Activated T-cell treated with anti-CD3 and anti-CD28 coated beads, Interleukin-2, amount 50 U/mL, for 72 hours (primary cell): ENCODE results near the gene GLRX3. TPM values are rescaled to one million over a fixed set of nuclear protein-coding genes. Genes with fewer than 3 reads are reported as not detected.

Experiments
- ATAC-seq, 2 donors: fragments of 150-1000 bp; cut with Tn5 transposase; replicated peaks in 1 of 2; 2 replicates each; pipeline ENCODE4 v1.10.0; 2021; ENCODE audit warnings: moderate library complexity in 2 of 2, mild to moderate bottlenecking in 1 of 2
- DNase-seq, 2 donors: peaks; one replicate each; pipeline ENCODE4 v3.0.0; 2021 to 2022; ENCODE audit warnings: mixed read lengths in 1 of 2
- H3K27ac Mint-ChIP-seq: one replicate; pipeline ENCODE4 v1.8.0; 2022; ENCODE audit warnings: mild to moderate bottlenecking, moderate library complexity, mixed read lengths
- H3K27me3 Mint-ChIP-seq: one replicate; pipeline ENCODE4 v1.8.0; 2022; ENCODE audit warnings: low read depth, mixed read lengths
- H3K36me3 Mint-ChIP-seq, 2 donors: one replicate each; pipeline ENCODE4 v1.8.0; 2022; ENCODE audit warnings: mixed read lengths in 2 of 2, mild to moderate bottlenecking in 1 of 2; ENCODE audit not compliant: insufficient read depth in 2 of 2
- H3K4me1 Mint-ChIP-seq: one replicate; pipeline ENCODE4 v1.8.0; 2022; ENCODE audit warnings: low read depth, mixed read lengths
- H3K4me3 Mint-ChIP-seq, 2 donors: one replicate each; pipeline ENCODE4 v1.8.0; 2022; ENCODE audit warnings: mild to moderate bottlenecking in 2 of 2, mixed read lengths in 2 of 2, moderate library complexity in 2 of 2
- H3K9me3 Mint-ChIP-seq, 2 donors: one replicate each; pipeline ENCODE4 v1.8.0; 2022; ENCODE audit warnings: mixed read lengths in 2 of 2
- total RNA-seq, 2 donors: library from RNA; stranded (reverse); gene quantifications; one replicate each; pipeline ENCODE4 v1.2.3, GENCODE V29; 2022

GLRX3 gene
- total RNA-seq, 2 donors from 2014 or later, result 58.5 to 69.3 TPM

DNA sequence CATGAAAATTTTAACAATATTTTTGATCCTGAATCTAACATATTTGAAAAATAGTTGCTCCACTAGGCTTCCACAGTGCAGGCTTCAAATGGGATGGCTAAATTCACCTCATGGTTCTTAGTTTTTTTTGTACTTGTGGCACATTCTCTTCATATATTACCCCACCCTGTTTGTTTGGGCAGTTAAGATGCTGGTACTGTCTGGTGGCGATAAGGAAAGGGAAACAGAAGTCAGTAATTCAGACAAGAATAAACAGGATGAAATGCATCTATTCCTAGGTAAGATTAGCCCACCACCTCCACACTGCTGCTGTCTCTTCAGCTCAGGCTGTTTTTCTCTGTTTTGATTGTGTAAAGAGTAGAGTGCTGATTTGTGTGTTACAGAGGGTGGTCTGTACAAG is 44.2 kb downstream of the GLRX3 start:
- DNase-seq, result no peak
- H3K27me3 Mint-ChIP-seq, result no peaks in the 10 kb centered on the region
- peak overlapping the region; percentile 50 for H3K27ac Mint-ChIP-seq
- H3K4me3 Mint-ChIP-seq, result no peak overlapping the region
- H3K4me1 Mint-ChIP-seq, result peaks cover 4% of the 10 kb centered on the region
- ATAC-seq, result no peak
- H3K9me3 Mint-ChIP-seq, result no peaks in the 10 kb centered on the region
- peaks cover 3 to 7% of the 10 kb centered on the region in 2 donors for H3K36me3 Mint-ChIP-seq

GRCh38 chr10:130181858-130182257 is 45.7 kb downstream of the GLRX3 start:
- no peak for DNase-seq
- no peaks in the 10 kb centered on the region for H3K9me3 Mint-ChIP-seq
- H3K36me3 Mint-ChIP-seq, result peaks cover 3 to 6% of the 10 kb centered on the region in 2 donors
- no peak for ATAC-seq
- H3K4me3 Mint-ChIP-seq, result no peak overlapping the region
- H3K4me1 Mint-ChIP-seq, result no peaks in the 10 kb centered on the region
- H3K27ac Mint-ChIP-seq, result no peak overlapping the region
- H3K27me3 Mint-ChIP-seq, result no peaks in the 10 kb centered on the region

- Mint-ChIP-seq H3K27ac (no peak overlapping the region), H3K36me3 (peaks cover 0 to 6% of the 10 kb centered on the region in 2 donors), H3K9me3 (no peaks in the 10 kb centered on the region), H3K4me3 (no peak overlapping the region), H3K4me1 (no peaks in the 10 kb centered on the region), H3K27me3 (no peaks in the 10 kb centered on the region)
- no peak for DNase-seq
- ATAC-seq, result no peak
These were observed 49.4 kb downstream of the GLRX3 start for GRCh38 chr10:130185591-130185990.

DNA sequence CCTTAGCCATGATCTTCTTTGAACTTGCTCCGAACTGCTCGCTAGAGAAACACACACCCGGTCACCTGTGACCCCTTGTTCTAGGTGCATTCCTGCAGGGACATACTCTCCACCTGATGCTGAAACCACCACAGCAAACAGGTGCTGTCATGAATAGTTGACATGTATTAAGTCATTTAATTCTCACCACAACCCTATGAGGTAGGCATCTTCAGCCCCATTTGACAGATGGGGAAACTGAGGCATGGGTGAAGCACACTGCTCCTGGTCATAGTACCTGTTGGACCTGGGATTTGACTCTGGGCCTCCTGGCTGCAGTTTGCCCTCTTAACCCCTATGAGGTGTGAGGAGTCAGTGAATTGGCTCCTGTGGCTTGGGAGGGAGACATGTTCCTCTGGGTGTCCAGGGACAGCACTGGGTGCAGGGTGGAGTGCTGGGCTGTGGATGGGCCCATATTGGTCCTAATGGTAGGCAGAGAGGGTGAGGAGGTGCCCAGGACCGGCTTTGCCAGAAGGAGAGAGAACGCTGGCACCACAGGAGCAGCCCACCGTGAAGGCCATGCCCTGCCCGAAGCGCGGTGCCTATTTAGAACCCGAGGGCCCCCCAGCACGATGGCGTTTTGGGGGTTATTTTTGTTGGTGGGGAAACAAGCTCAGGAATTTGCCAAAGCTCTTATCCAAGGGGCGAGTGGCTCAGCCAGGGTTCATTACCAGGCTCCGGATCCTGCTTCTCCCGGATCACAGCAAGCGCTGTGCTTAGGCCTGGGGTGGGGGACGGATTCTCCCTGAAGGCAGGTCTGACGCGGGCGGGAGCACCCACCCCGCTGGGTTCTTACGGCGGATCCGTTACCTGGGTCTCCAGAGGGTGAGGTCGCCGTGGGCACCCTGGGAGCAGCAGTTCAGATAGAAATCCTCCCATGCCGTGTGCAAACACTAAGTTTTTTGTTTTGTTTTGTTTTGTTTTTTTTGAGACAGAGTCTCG is 52.3 kb downstream of the GLRX3 start:
- Mint-ChIP-seq H3K36me3 (peaks cover 0 to 6% of the 10 kb centered on the region in 2 donors), H3K4me3 (no peak overlapping the region), H3K9me3 (no peaks in the 10 kb centered on the region), H3K4me1 (no peaks in the 10 kb centered on the region), H3K27ac (no peak overlapping the region), H3K27me3 (peaks cover 9% of the 10 kb centered on the region)
- ATAC-seq (no peak), DNase-seq (no peak)

GRCh38 chr10:130189608-130190054 is 53.4 kb downstream of the GLRX3 start:
- no peak for DNase-seq
- H3K9me3 Mint-ChIP-seq, result no peaks in the 10 kb centered on the region
- peaks cover 9% of the 10 kb centered on the region for H3K27me3 Mint-ChIP-seq
- no peak overlapping the region for H3K4me3 Mint-ChIP-seq
- H3K36me3 Mint-ChIP-seq, result peaks cover 0 to 3% of the 10 kb centered on the region in 2 donors
- ATAC-seq, result peak in 1 of 2 donors; percentile 15
- H3K27ac Mint-ChIP-seq, result no peak overlapping the region
- no peaks in the 10 kb centered on the region for H3K4me1 Mint-ChIP-seq

DNA sequence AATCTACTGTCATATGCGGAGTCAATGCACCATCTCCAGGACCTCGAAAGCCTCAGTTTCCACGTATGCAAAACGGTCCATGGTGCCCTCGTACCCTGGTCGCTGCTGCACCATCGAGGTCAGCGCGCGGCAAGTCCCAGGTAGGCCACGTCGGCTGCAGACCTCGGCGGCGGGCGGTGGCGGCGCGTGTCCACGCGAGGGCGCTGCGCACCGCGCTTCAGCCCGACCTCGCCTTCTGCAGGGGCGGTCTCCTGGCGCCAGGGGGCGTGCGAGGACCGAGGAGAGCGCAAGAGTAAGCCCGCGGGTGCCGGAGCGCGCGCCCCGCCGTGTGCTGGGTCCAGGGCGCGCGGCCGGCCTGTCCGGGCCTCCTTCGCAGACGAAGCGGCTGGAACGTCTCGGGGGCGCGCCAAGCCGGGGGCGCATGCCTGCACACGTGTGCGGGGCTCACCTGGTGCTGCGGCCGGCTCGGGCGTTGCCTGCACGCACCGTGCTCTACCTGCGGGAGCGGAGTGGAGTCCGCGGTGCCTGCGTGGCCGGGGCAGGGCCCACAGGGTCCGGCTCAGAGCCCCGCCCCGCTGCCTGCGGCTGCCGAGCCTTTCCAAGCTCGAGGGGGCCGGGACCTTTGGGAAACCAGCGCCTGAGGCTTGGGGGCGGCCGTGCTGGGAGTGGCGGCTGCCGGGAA is 54.0 kb downstream of the GLRX3 start:
- H3K27me3 Mint-ChIP-seq, result peaks cover 9% of the 10 kb centered on the region
- ATAC-seq (peak; percentile 83 to 84), DNase-seq (peak; percentile 90 to 93)
- peaks cover 0 to 3% of the 10 kb centered on the region in 2 donors for H3K36me3 Mint-ChIP-seq
- no peak overlapping the region for H3K4me3 Mint-ChIP-seq
- no peaks in the 10 kb centered on the region for H3K4me1 Mint-ChIP-seq
- no peaks in the 10 kb centered on the region for H3K9me3 Mint-ChIP-seq
- H3K27ac Mint-ChIP-seq, result no peak overlapping the region

DNA sequence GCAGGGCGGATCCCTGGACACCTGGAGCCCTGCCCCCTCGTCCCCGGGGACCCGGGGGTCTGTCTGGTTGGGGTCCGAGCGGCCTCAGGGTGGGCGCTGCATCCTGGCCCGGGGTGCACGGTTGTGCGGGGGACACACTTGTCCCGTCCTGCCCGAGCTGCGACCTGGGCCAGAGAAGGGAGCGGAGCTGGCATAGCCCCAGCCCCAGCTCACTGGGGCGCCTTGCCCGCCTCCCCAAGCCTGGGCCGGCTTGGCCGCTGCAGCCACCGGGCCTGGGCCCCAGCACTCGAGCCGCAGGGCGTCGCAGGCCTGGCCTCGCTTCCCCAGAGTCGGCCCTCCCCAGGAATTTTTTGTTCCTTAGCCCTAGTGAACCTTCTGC is 54.5 kb downstream of the GLRX3 start:
- peaks cover 0 to 2% of the 10 kb centered on the region in 2 donors for H3K36me3 Mint-ChIP-seq
- ATAC-seq, result peak in 1 of 2 donors; percentile 5

GRCh38 chr10:130191380-130191779 is 55.2 kb downstream of the GLRX3 start:
- no peak for ATAC-seq
- no peaks in the 10 kb centered on the region for H3K9me3 Mint-ChIP-seq
- H3K4me3 Mint-ChIP-seq, result peak overlapping the region; percentile 21 to 52
- no peaks in the 10 kb centered on the region for H3K36me3 Mint-ChIP-seq
- no peaks in the 10 kb centered on the region for H3K4me1 Mint-ChIP-seq
- DNase-seq, result no peak
- peaks cover 9% of the 10 kb centered on the region for H3K27me3 Mint-ChIP-seq
- H3K27ac Mint-ChIP-seq, result no peak overlapping the region

More for the DNA sequence above, 54.5 kb downstream of the GLRX3 start:
- peaks cover 9% of the 10 kb centered on the region for H3K27me3 Mint-ChIP-seq
- DNase-seq, result no peak
- no peak overlapping the region for H3K4me3 Mint-ChIP-seq
- H3K27ac Mint-ChIP-seq, result no peak overlapping the region
- no peaks in the 10 kb centered on the region for H3K4me1 Mint-ChIP-seq
- H3K9me3 Mint-ChIP-seq, result no peaks in the 10 kb centered on the region

GRCh38 chr10:130192276-130192848 is 56.2 kb downstream of the GLRX3 start:
- Mint-ChIP-seq H3K4me1 (no peaks in the 10 kb centered on the region), H3K27me3 (peaks cover 9% of the 10 kb centered on the region), H3K36me3 (no peaks in the 10 kb centered on the region), H3K4me3 (no peak overlapping the region), H3K27ac (no peak overlapping the region), H3K9me3 (no peaks in the 10 kb centered on the region)
- ATAC-seq (no peak), DNase-seq (no peak)

DNA sequence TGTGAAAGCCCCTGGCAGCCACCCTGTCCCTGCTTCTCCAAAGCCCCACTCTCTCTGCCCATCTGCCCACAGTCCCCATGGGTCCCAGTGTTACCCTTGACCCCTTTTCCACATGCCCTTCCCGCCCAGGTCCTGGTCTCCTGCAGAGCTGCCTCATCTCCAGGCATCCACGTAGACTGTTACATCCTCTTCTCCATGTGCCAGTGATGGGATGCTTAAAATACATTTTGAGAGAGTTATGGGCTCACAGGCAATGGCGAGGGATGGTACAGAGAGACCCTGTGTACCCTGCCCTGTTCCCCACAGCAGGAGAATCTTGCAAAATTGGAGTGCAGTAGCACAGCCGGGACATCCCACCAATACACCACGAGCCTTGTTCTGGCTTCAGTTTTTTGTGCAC is 56.8 kb downstream of the GLRX3 start:
- no peaks in the 10 kb centered on the region for H3K9me3 Mint-ChIP-seq
- ATAC-seq, result no peak
- H3K4me1 Mint-ChIP-seq, result no peaks in the 10 kb centered on the region
- no peak overlapping the region for H3K27ac Mint-ChIP-seq
- no peaks in the 10 kb centered on the region for H3K36me3 Mint-ChIP-seq
- peaks cover 9% of the 10 kb centered on the region for H3K27me3 Mint-ChIP-seq
- DNase-seq, result no peak
- no peak overlapping the region for H3K4me3 Mint-ChIP-seq

GRCh38 chr10:130193493-130194193 is 57.5 kb downstream of the GLRX3 start:
- H3K36me3 Mint-ChIP-seq, result no peaks in the 10 kb centered on the region
- peaks cover 9% of the 10 kb centered on the region for H3K27me3 Mint-ChIP-seq
- ATAC-seq, result no peak
- no peaks in the 10 kb centered on the region for H3K4me1 Mint-ChIP-seq
- no peak overlapping the region for H3K4me3 Mint-ChIP-seq
- DNase-seq, result no peak
- H3K9me3 Mint-ChIP-seq, result no peaks in the 10 kb centered on the region
- H3K27ac Mint-ChIP-seq, result no peak overlapping the region

DNA sequence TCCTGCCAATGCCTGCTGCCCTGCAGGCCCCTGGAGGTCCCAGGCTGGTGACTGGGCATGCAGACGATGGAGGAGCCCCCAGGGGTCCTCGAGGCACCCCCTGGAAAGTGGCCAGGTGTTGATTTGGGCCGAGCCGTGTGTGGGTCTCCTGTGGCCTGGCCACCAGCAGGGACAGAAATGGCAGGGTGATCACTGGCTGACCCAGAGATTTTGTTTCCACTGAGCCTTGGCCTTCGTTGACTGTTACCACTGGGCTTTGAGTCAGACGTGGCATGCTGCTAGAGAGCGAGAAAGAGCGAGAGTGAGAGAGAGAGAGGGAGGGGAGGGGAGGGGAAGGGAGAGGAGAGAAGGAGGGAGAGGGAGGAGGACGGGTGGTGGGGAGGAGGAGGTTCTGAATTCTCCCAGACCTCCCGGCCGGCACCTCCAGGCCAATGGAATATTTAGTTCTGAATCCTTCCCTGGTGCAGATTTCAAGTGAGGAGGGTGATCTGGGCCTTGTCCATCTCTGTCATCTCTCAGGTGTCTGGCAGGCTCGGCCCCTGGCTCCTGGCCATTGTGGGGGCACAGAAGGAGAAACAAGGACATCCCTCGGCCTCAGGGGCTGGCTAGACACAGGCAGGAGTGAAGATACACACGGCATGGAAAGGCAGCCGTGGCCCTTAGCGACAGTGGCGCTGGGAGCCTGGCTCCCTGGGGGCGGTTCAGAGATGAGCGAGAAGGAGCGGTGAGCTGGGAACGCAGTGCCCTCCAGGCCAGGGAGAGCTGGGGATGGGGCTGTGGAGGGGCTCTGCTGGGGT is 58.2 kb downstream of the GLRX3 start:
- no peak overlapping the region for H3K4me3 Mint-ChIP-seq
- H3K27ac Mint-ChIP-seq, result no peak overlapping the region
- no peaks in the 10 kb centered on the region for H3K9me3 Mint-ChIP-seq
- no peaks in the 10 kb centered on the region for H3K36me3 Mint-ChIP-seq
- H3K4me1 Mint-ChIP-seq, result no peaks in the 10 kb centered on the region
- ATAC-seq (no peak), DNase-seq (no peak)
- H3K27me3 Mint-ChIP-seq, result peaks cover 9% of the 10 kb centered on the region
